Measurements from ENCODE around the gene SLAIN1. TPM values are rescaled to one million over a fixed set of nuclear protein-coding genes. Genes with fewer than 3 reads are reported as not detected.
A peak's percentile ranks its signal among the peaks of the same experiment; 100 is the strongest.

The SLAIN1 gene
- total RNA-seq, 3 donors from 2014 or later, result 3.0 to 16.7 (median 15.1) TPM

DNA sequence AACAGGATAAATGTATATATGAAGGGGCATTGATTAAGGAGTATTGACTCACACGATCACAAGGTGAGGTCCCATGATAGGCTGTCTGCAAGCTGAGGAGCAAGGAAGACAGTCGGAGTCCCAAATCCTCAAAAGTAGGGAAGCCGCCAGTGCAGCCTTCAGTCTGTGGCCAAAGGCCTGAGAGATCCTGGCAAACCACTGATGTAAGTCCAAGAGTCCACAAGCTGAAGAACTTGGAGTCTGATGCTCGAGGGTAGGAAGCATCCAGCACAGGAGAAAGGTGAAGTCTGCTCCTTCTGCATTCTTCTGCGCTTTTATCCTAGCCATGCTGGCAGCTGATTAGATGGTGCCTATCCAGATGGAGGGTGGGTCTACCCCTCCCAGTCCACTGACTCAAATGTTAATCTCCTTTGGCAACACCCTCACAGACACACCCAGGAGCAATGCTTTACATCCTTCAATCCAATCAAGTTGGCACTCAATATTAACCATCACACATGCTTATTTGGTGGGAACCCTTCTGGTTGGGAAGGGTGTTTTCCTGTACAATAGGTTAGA lies 55.1 kb downstream of the SLAIN1 start:
- Histone ChIP-seq H3K4me3 (no peak overlapping the region), H3K27ac (no peak overlapping the region), H3K4me1 (no peaks in the 10 kb centered on the region), H3K27me3 (no peaks in the 10 kb centered on the region), H3K36me3 (no peaks in the 10 kb centered on the region), H3K9me3 (no peaks in the 10 kb centered on the region)
- no peak for DNase-seq (ENCODE audit: low spot score in 2 of 2)
- intact Hi-C loops (cut with DNase I; ENCODE audit: low total_unique reads), result no loop called here
- no peak for TF ChIP-seq POLR2AphosphoS5 (IDR thresholded peaks at IDR 0.05)

DNA sequence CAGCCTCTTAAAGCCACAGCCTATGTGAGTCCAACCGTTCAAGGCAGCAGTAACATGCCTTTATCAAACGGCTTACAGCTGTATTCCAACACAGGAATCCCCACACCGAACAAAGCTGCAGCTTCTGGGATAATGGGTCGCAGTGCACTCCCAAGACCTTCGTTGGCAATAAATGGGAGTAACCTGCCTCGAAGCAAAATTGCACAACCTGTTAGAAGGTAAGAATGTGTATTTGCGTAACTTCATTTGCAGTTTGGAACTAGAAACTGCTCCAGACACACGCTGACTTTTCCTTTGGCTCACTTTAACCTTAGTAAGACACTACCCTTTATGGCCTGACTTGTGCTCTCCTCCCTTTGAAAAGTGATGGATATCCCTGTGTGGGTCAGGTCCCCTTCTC lies 63.4 kb downstream of the SLAIN1 start:
- Histone ChIP-seq H3K27me3 (no peaks in the 10 kb centered on the region), H3K4me3 (no peak overlapping the region), H3K9me3 (no peaks in the 10 kb centered on the region), H3K36me3 (no peaks in the 10 kb centered on the region), H3K27ac (no peak overlapping the region), H3K4me1 (no peaks in the 10 kb centered on the region)
- peak in 1 of 2 donors; percentile 30 for DNase-seq (ENCODE audit: low spot score in 2 of 2)
- intact Hi-C loops (cut with DNase I; ENCODE audit: low total_unique reads), result no loop called here
- TF ChIP-seq POLR2AphosphoS5 (IDR thresholded peaks at IDR 0.05) (no peak), POLR2A (IDR thresholded peaks at IDR 0.05) (no peak)
- TF ChIP-seq, protein P1, sequence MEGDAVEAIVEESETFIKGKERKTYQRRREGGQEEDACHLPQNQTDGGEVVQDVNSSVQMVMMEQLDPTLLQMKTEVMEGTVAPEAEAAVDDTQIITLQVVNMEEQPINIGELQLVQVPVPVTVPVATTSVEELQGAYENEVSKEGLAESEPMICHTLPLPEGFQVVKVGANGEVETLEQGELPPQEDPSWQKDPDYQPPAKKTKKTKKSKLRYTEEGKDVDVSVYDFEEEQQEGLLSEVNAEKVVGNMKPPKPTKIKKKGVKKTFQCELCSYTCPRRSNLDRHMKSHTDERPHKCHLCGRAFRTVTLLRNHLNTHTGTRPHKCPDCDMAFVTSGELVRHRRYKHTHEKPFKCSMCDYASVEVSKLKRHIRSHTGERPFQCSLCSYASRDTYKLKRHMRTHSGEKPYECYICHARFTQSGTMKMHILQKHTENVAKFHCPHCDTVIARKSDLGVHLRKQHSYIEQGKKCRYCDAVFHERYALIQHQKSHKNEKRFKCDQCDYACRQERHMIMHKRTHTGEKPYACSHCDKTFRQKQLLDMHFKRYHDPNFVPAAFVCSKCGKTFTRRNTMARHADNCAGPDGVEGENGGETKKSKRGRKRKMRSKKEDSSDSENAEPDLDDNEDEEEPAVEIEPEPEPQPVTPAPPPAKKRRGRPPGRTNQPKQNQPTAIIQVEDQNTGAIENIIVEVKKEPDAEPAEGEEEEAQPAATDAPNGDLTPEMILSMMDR (IDR thresholded peaks at IDR 0.05), result no peak

DNA sequence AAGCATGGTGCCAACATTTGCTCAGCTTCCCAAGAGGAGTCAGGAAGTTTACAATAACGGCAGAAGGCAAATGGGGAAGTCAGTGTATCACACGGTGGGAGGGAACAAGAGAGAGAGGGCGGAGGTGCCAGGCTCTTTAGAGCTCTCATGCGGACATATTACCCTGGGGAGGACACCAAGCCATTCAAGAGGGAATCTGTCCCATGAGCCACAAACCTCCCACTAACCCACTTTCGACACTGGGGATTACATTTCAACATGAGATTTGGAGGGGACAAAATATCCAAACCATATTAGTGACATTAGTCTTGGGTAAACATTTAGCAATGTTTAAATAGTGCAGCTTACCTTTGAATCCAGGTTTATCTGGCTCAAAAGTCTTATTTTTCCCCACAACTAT lies 69.9 kb downstream of the SLAIN1 start:
- H3K36me3 ChIP-seq, result no peaks in the 10 kb centered on the region
- intact Hi-C loops (cut with DNase I; ENCODE audit: low total_unique reads), result no loop called here
- TF ChIP-seq, protein P1 (IDR thresholded peaks at IDR 0.05), result no peak
- no peak for TF ChIP-seq POLR2AphosphoS5 (IDR thresholded peaks at IDR 0.05)
- no peak for TF ChIP-seq POLR2A (IDR thresholded peaks at IDR 0.05)
- DNase-seq (ENCODE audit: low spot score in 2 of 2), result no peak
- no peaks in the 10 kb centered on the region for H3K27me3 ChIP-seq
- no peak overlapping the region for H3K4me3 ChIP-seq
- H3K4me1 ChIP-seq, result no peaks in the 10 kb centered on the region
- H3K27ac ChIP-seq, result no peak overlapping the region
- no peaks in the 10 kb centered on the region for H3K9me3 ChIP-seq

DNA sequence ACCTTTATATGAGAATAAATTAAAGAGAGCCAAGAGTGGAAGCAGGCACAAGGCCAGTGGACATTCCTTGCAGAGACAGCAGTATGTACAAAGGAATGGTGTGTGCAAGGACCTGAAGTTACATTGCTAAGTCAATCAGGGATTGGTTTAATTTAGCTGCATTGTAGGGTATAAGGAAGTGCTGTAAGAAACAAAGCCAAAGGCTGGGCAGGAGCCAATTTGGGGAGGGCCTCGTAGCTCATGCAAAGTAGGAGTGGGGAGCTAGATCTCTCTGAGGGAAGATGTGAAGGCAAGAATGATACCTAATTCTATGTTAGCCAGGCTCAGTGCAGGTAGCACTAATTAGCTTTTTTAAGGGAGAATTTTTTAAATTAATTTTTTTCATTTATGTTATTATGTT lies 76.7 kb downstream of the SLAIN1 start:
- intact Hi-C loops (cut with DNase I; ENCODE audit: low total_unique reads), result no loop called here
- H3K4me3 ChIP-seq, result no peak overlapping the region
- H3K9me3 ChIP-seq, result no peaks in the 10 kb centered on the region
- no peak for DNase-seq (ENCODE audit: low spot score in 2 of 2)
- H3K27me3 ChIP-seq, result no peaks in the 10 kb centered on the region
- no peaks in the 10 kb centered on the region for H3K36me3 ChIP-seq
- no peaks in the 10 kb centered on the region for H3K4me1 ChIP-seq
- no peak overlapping the region for H3K27ac ChIP-seq
- TF ChIP-seq POLR2A (IDR thresholded peaks at IDR 0.05) (no peak), POLR2AphosphoS5 (IDR thresholded peaks at IDR 0.05) (no peak)
- TF ChIP-seq, protein P1 (IDR thresholded peaks at IDR 0.05), result no peak

DNA sequence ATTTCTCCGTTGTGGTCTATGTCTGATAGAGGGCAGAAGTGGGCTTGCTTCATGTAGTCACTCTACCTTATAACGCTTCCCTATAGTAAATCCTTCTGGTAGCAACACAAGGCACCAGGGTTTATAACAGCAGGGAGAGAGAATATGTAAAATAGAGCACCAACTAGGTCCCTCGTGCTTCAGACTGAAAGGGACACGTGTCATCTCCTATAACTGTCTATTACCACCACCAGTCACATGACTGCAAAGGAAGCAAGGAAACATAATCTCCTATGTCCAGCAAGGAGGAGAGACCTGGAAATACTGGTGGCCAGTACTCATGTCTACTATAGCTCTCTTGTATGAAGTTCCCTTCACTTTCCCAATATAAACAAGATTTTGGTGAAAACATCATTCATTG lies 79.2 kb downstream of the SLAIN1 start:
- no peaks in the 10 kb centered on the region for H3K27me3 ChIP-seq
- no peaks in the 10 kb centered on the region for H3K36me3 ChIP-seq
- no peak overlapping the region for H3K27ac ChIP-seq
- no peaks in the 10 kb centered on the region for H3K4me1 ChIP-seq
- H3K9me3 ChIP-seq, result no peaks in the 10 kb centered on the region
- no peak for DNase-seq (ENCODE audit: low spot score in 2 of 2)
- intact Hi-C loops (cut with DNase I; ENCODE audit: low total_unique reads), result loop anchor here (5.0 kb wide), 1 partner anchor 346 kb away; no protein-coding TSS in a partner anchor
- TF ChIP-seq POLR2AphosphoS5 (IDR thresholded peaks at IDR 0.05), result no peak
- H3K4me3 ChIP-seq, result no peak overlapping the region

DNA sequence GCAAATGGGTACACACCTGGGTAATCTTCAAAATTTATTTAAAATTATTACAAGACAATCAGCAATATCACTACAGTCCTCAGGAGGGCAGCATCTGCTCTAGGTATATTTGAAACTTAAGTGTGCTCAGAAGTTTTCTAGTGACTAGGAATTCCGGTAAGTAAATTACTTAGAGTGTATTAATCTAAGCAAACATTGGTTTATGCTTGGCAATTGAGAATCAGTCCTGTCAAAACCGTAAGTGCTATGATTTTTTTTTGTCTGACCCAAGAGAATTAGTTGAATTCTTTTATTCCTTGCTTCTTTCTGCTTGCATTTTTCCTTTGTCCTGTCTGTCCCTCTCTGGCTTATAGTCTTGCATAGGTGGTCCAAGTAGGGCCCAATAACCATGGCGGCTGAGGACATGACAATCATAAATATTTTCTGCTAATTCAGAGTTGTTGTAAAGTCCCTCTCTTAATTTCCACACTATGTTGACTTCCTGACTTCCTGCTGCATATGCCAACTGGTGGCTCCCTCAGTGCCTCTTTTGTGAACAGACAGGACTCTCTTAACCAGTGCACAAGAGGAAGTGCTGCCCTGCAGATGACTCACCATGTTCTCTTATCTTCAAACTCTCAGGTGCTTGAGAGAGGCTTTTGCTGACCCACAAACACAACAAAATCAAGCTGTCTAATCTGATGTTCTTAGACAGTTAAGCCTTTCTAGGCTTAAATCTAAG lies 82.2 kb downstream of the SLAIN1 start:
- no peak for DNase-seq (ENCODE audit: low spot score in 2 of 2)
- H3K27me3 ChIP-seq, result no peaks in the 10 kb centered on the region

More for the DNA sequence above, 82.2 kb downstream of the SLAIN1 start:
- H3K27ac ChIP-seq, result no peak overlapping the region
- no peak overlapping the region for H3K4me3 ChIP-seq
- H3K36me3 ChIP-seq, result no peaks in the 10 kb centered on the region
- TF ChIP-seq, protein P1 (IDR thresholded peaks at IDR 0.05), result peak; percentile 34 to 70 (median 42)
- no peak for TF ChIP-seq POLR2A (IDR thresholded peaks at IDR 0.05)
- H3K4me1 ChIP-seq, result no peaks in the 10 kb centered on the region
- H3K9me3 ChIP-seq, result no peaks in the 10 kb centered on the region
- intact Hi-C loops (cut with DNase I; ENCODE audit: low total_unique reads), result loop anchor here (5.0 kb wide), 1 partner anchor 343 kb away; no protein-coding TSS in a partner anchor
